PC-9 (cell line): ENCODE data around the gene KCNH4.

Experiments
- CTCF ChIP-seq: fragments of 200-600 bp; sonication (generic); conservative IDR thresholded peaks from 2 replicates; pipeline ENCODE4 v1.6.1; 2017; ENCODE audit warnings: mixed run types, antibody characterized with exemption, mild to moderate bottlenecking, moderate library complexity
- EZH2 ChIP-seq: fragments of 200-600 bp; sonication (generic); IDR thresholded peaks from 2 replicates; pipeline ENCODE4 v1.8.0; 2017; ENCODE audit warnings: antibody characterized with exemption, low read depth

DNA sequence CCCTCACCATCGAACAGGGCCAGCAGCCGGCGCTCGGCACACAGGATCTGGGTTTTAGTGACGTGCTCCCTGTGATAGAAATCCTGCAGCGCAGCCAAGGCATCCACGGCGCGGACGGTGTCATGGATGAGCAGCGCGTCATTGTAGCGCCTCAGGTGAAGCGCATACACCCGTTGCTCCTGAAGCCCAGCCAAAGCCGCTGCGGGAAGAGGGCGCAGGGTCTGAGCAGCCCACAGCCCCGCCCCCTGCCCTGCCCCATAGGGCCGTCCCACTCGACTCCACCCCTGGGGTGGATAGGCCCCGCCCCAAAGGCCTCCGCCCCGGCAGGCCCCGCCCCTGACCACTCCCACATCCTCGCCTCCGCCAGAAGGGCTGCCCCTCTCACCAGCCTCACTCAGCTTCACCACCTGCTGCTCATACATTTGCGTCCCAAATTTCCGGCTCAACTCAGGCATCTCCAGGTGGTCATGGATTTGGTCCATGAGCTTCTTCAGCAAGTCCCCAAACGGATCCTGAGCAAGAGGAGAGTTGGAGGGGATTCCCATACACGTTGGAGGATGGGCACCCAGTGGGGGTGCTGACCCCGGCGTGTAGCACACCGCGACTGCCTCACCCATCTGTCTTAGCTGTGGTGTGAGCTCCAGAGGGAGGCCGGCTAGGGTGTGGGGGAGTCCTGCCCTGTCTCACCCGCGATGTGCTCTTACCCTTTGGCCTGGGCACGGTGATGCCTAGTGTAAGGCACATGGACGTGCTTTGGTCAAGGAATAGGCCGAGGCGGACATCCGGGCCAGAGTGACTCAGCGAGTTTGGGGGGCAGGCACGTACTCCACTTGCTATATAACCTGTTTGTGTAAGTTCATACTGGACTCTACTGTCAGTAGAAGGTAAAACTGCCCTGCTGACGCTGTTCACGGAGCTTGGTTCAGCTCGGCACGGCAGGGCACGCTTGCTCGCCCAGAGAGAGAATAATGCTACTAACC, 73.1 kb downstream of the KCNH4 start:
- TF ChIP-seq CTCF, result no peak
- TF ChIP-seq EZH2, result no peak
